B cell (primary cell): Measurements from ENCODE around the gene HTRA3.

Experiments
- EZH2 ChIP-seq: IDR thresholded peaks from 2 replicates; pipeline ENCODE4 v1.6.1; 2012; ENCODE audit warnings: borderline replicate concordance, low read depth, mild to moderate bottlenecking, moderate library complexity, low read length; ENCODE audit not compliant: insufficient read depth, poor library complexity, severe bottlenecking
- TF ChIP-seq, protein P1 (sequence below): fragments of 200-600 bp; IDR thresholded peaks from one replicate; pipeline ENCODE4 v1.8.0; 2022; ENCODE audit warnings: antibody characterized with exemption, mild to moderate bottlenecking

DNA sequence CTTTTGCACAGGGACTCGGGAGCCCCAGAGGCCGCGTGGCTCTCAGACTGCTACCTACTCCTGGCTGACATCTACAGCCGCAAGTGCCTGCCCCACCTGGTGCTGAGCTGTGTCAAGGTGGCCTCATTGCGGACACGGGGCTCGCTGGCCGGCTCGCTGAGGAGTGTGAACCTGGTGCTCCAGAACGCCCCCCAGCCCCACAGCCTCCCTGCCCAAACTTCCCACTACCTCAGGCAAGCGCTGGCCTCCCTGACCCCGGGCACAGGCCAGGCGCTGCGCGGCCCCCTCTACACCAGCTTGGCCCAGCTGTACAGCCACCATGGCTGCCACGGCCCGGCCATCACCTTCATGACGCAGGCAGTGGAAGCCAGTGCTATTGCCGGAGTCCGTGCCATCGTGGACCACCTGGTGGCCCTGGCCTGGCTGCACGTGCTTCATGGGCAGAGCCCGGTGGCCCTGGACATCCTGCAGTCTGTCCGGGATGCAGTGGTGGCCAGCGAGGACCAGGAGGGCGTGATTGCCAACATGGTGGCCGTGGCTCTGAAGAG lies 41.7 kb upstream of the HTRA3 start:
- TF ChIP-seq, protein P1, sequence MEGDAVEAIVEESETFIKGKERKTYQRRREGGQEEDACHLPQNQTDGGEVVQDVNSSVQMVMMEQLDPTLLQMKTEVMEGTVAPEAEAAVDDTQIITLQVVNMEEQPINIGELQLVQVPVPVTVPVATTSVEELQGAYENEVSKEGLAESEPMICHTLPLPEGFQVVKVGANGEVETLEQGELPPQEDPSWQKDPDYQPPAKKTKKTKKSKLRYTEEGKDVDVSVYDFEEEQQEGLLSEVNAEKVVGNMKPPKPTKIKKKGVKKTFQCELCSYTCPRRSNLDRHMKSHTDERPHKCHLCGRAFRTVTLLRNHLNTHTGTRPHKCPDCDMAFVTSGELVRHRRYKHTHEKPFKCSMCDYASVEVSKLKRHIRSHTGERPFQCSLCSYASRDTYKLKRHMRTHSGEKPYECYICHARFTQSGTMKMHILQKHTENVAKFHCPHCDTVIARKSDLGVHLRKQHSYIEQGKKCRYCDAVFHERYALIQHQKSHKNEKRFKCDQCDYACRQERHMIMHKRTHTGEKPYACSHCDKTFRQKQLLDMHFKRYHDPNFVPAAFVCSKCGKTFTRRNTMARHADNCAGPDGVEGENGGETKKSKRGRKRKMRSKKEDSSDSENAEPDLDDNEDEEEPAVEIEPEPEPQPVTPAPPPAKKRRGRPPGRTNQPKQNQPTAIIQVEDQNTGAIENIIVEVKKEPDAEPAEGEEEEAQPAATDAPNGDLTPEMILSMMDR = no peak
- TF ChIP-seq EZH2 = no peak
